ENCODE data around the gene EHMT1.

DNA sequence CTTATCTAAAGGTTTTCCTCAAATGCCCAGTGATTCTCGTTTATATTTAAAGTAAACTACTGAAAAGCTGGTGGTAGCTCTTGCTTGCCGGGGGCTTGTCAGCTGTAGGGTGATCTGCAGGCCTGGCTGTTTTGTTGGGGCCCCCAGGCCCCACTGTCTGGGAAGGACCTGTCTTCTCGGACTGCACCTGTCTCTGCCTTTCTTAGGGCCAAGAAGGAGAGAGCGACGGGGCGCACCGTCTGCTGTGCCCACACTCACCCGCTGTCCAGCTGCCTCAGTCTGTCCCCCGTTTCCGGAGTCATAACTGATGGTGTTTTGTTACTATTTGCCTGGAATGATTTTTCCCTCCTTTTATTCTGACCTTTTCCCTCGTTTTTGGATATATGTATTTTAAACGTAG is 164.7 kb downstream of the EHMT1 start:
- TF ChIP-seq TCF7L2 (IDR thresholded peaks at IDR 0.05; ENCODE audit: low read depth, low read length) (no peak), SIN3A (IDR thresholded peaks at IDR 0.05; ENCODE audit: borderline replicate concordance, insufficient read depth, low read depth, low read length) (no peak)
- TF ChIP-seq, protein P1, sequence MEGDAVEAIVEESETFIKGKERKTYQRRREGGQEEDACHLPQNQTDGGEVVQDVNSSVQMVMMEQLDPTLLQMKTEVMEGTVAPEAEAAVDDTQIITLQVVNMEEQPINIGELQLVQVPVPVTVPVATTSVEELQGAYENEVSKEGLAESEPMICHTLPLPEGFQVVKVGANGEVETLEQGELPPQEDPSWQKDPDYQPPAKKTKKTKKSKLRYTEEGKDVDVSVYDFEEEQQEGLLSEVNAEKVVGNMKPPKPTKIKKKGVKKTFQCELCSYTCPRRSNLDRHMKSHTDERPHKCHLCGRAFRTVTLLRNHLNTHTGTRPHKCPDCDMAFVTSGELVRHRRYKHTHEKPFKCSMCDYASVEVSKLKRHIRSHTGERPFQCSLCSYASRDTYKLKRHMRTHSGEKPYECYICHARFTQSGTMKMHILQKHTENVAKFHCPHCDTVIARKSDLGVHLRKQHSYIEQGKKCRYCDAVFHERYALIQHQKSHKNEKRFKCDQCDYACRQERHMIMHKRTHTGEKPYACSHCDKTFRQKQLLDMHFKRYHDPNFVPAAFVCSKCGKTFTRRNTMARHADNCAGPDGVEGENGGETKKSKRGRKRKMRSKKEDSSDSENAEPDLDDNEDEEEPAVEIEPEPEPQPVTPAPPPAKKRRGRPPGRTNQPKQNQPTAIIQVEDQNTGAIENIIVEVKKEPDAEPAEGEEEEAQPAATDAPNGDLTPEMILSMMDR (IDR thresholded peaks at IDR 0.05) = no peak

Measured in Panc1 (cell line).